SK-N-SH (cell line): ENCODE data around the gene TMED1. TPM values are rescaled to one million over a fixed set of nuclear protein-coding genes. Genes with fewer than 3 reads are reported as not detected.

Experiments used
- CTCF ChIA-PET: fragments of 300-600, 350-600 bp; formaldehyde crosslinking; extraction: SDS; loops from one replicate; lab custom pipeline; 2021; lab: Yijun Ruan, JAX
- POLR2A ChIA-PET: fragments of 350-600 bp; sonication (Branson Sonifier 250); formaldehyde crosslinking; extraction: SDS; loops from one replicate; lab custom pipeline; 2020; ENCODE audit warnings: antibody characterized with exemption, inconsistent platforms; lab: Yijun Ruan, JAX
- DNase-seq: peaks from one replicate; pipeline ENCODE4 v3.0.0; 2012
- H2AFZ ChIP-seq: fragments of 200-600 bp; sonication (generic); 2 replicates; pipeline ENCODE4 v1.8.1; 2016; ENCODE audit warnings: antibody characterized with exemption, mild to moderate bottlenecking, low read depth
- H3F3A ChIP-seq: fragments of 200-600 bp; sonication (generic); replicated peaks from 2 replicates; pipeline ENCODE3; 2016; ENCODE audit warnings: antibody characterized with exemption, mild to moderate bottlenecking; ENCODE audit not compliant: insufficient read depth
- H3K27ac ChIP-seq, 2 experiments: fragments of 200-500 bp in 1 of 2; fragments of 200-600 bp in 1 of 2; sonication (Bioruptor generic) in 1 of 2; sonication (generic), shearing (Covaris generic) in 1 of 2; 2 replicates each; pipeline versions ENCODE4 v1.5.1 to v1.6.1; 2014 to 2016; ENCODE audit warnings: low read depth in 2 of 2, inconsistent platforms in 1 of 2, low read length in 1 of 2, mild to moderate bottlenecking in 1 of 2, mixed read lengths in 1 of 2
- H3K27me3 ChIP-seq: fragments of 200-600 bp; sonication (generic), shearing (Covaris generic); 2 replicates; pipeline ENCODE4 v1.6.1; 2016; ENCODE audit warnings: mixed run types; ENCODE audit not compliant: insufficient read depth
- H3K36me3 ChIP-seq, 2 experiments: fragments of 200-500 bp in 1 of 2; fragments of 200-600 bp in 1 of 2; sonication (Bioruptor generic) in 1 of 2; sonication (generic) in 1 of 2; replicated peaks in 1 of 2; 2 replicates each; pipeline versions ENCODE3 to v1.5.1; 2014 to 2016; ENCODE audit warnings: low read length in 1 of 2, mild to moderate bottlenecking in 1 of 2; ENCODE audit not compliant: insufficient read depth in 2 of 2, control insufficient read depth in 1 of 2
- H3K4me1 ChIP-seq, 2 experiments: fragments of 200-500 bp in 1 of 2; fragments of 200-600 bp in 1 of 2; sonication (Bioruptor generic) in 1 of 2; sonication (generic), shearing (Covaris generic) in 1 of 2; 2 replicates each; pipeline versions ENCODE4 v1.5.1 to v1.6.1; 2014 to 2016; ENCODE audit warnings: low read depth in 1 of 2, low read length in 1 of 2, mixed run types in 1 of 2; ENCODE audit not compliant: insufficient read depth in 2 of 2, control insufficient read depth in 1 of 2
- H3K4me2 ChIP-seq: fragments of 200-600 bp; sonication (generic), shearing (Covaris generic); 2 replicates; pipeline ENCODE4 v1.6.1; 2017; ENCODE audit warnings: mixed run types
- H3K4me3 ChIP-seq, 2 experiments: fragments of 200-500 bp in 1 of 2; fragments of 200-600 bp in 1 of 2; sonication (Bioruptor generic) in 1 of 2; sonication (generic), shearing (Covaris generic) in 1 of 2; 2 replicates each; pipeline versions ENCODE4 v1.5.1 to v1.8.1; 2014 to 2016; ENCODE audit warnings: low read depth in 2 of 2, inconsistent platforms in 1 of 2, low read length in 1 of 2, mild to moderate bottlenecking in 1 of 2, mixed read lengths in 1 of 2, moderate library complexity in 1 of 2
- H3K79me2 ChIP-seq: fragments of 200-600 bp; sonication (generic); 2 replicates; pipeline ENCODE4 v1.8.1; 2017; ENCODE audit warnings: mild to moderate bottlenecking; ENCODE audit not compliant: insufficient read depth
- H3K9ac ChIP-seq: fragments of 200-600 bp; sonication (generic); 2 replicates; pipeline ENCODE4 v1.6.1; 2017; ENCODE audit warnings: mixed run types
- H3K9me2 ChIP-seq: fragments of 200-600 bp; sonication (generic); 2 replicates; pipeline ENCODE4 v1.6.1; 2017; ENCODE audit warnings: mixed run types
- H3K9me3 ChIP-seq: fragments of 200-600 bp; sonication (generic); 2 replicates; pipeline ENCODE4 v1.6.1; 2017; ENCODE audit warnings: mixed run types, mild to moderate bottlenecking, moderate library complexity
- H4K20me1 ChIP-seq: fragments of 200-600 bp; sonication (generic); 2 replicates; pipeline ENCODE4 v1.6.1; 2017; ENCODE audit warnings: mild to moderate bottlenecking, mixed run types; ENCODE audit not compliant: insufficient read depth
- ELF1 ChIP-seq: IDR thresholded peaks from 2 replicates; pipeline ENCODE4 v1.4.0; 2012
- EP300 ChIP-seq, 2 experiments: IDR thresholded peaks; 2 replicates each; pipeline versions ENCODE4 v1.4.0 to v1.6.1; 2012; ENCODE audit warnings: borderline replicate concordance in 1 of 2, low read depth in 1 of 2, low read length in 1 of 2
- FOSL2 ChIP-seq: IDR thresholded peaks from 2 replicates; pipeline ENCODE4 v1.4.0; 2012; ENCODE audit warnings: low read depth, mild to moderate bottlenecking, moderate library complexity, borderline replicate concordance
- FOXM1 ChIP-seq: IDR thresholded peaks from 2 replicates; pipeline ENCODE4 v1.4.0; 2012; ENCODE audit warnings: low read depth, mild to moderate bottlenecking
- GATA2 ChIP-seq: sonication (generic); formaldehyde crosslinking; IDR thresholded peaks from 2 replicates; pipeline ENCODE4 v1.5.0; 2020; ENCODE audit warnings: mild to moderate bottlenecking, missing genetic modification reagents
- IRF3 ChIP-seq: fragments of 150-350 bp; IDR thresholded peaks from 2 replicates; pipeline ENCODE4 v1.6.1; 2016; ENCODE audit warnings: mild to moderate bottlenecking, low read depth, low read length
- JUND ChIP-seq: IDR thresholded peaks from 2 replicates; pipeline ENCODE4 v1.4.0; 2012
- NFIC ChIP-seq: IDR thresholded peaks from 2 replicates; pipeline ENCODE4 v1.4.0; 2012; ENCODE audit warnings: borderline replicate concordance
- NRF1 ChIP-seq: IDR thresholded peaks from 2 replicates; pipeline ENCODE4 v1.6.1; 2012; ENCODE audit warnings: low read depth, mild to moderate bottlenecking, low read length
- RAD21 ChIP-seq: IDR thresholded peaks from 2 replicates; pipeline ENCODE4 v1.6.1; 2012; ENCODE audit warnings: mild to moderate bottlenecking, low read length
- RFX5 ChIP-seq: IDR thresholded peaks from 2 replicates; pipeline ENCODE4 v1.6.1; 2012; ENCODE audit warnings: mild to moderate bottlenecking, improper control_type of control experiment, low read length
- RXRA ChIP-seq: IDR thresholded peaks from 2 replicates; pipeline ENCODE4 v1.4.0; 2012; ENCODE audit warnings: low read depth, mild to moderate bottlenecking, borderline replicate concordance
- TCF12 ChIP-seq: IDR thresholded peaks from 2 replicates; pipeline ENCODE4 v1.4.0; 2012
- USF1 ChIP-seq: IDR thresholded peaks from 2 replicates; pipeline ENCODE4 v1.4.0; 2012; ENCODE audit warnings: low read depth, borderline replicate concordance
- USF2 ChIP-seq: fragments of 150-350 bp; IDR thresholded peaks from 2 replicates; pipeline ENCODE4 v1.6.1; 2017; ENCODE audit warnings: antibody characterized with exemption, low read length, low read depth, borderline replicate concordance
- WGBS: methylation state at CpG from one replicate; pipeline ENCODE4 v1.1.6; 2017; ENCODE audit warnings: low lambda C conversion rate; 5-methylcytosine and 5-hydroxymethylcytosine counted together
- polyA plus RNA-seq, 3 experiments: library from polyadenylated mRNA; depleted of rRNA; stranded (reverse); fragments of >200 nt; gene quantifications; 2 replicates each; pipeline ENCODE4 v1.2.3, GENCODE V29; 2012

The TMED1 gene
- polyA plus RNA-seq, 1 of the 3 experiments (the other 2 are of a cell fraction), result 92.4 TPM

DNA sequence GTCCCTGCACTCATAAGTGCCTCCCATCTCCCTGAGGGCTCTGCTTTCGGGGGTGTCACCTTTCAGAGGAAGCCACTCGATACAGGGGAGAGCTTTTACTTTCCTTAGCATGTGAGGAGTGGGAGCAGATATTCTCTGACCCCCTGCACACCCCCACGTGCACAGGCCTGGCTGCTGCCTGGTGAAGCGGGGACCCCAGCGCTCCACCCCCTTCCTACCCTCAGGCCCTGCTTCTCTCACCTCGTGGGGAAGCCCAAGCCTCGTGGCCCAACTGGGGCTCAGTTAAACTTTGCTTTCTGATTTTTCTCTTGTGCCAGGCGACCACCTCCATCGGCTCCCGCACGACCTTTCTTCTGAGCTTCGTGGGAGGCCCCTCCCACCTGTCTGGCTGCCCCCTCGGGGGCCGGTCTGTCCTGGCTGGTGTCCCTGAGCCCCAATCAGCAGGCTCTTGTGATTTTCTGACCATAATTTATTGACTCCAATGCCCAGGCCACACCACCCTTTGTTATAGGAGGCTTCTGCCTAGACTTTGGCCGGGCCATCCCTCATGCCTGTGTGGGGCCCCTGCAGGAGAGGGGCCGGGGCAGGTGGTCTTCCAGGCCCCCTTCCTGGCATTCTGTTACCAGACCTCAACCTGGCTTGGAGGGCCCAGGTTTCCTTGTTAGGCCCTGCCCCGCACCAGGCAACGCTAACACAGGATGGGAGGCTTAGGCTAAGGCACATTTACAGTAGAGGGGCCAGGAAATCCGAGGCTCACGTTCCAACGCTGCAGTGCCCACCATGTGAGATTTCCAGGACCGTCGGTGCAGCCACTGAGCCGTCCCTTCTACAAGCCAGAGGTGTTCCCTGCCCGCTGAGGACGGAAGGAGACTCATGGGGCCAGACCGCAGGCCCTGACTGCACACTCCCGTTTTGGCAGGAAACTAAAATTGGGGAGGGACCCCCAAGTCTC is 3.7 kb downstream of the TMED1 start:
- WGBS, result 96% methylated on average over 18 of the region's 28 CpGs

DNA sequence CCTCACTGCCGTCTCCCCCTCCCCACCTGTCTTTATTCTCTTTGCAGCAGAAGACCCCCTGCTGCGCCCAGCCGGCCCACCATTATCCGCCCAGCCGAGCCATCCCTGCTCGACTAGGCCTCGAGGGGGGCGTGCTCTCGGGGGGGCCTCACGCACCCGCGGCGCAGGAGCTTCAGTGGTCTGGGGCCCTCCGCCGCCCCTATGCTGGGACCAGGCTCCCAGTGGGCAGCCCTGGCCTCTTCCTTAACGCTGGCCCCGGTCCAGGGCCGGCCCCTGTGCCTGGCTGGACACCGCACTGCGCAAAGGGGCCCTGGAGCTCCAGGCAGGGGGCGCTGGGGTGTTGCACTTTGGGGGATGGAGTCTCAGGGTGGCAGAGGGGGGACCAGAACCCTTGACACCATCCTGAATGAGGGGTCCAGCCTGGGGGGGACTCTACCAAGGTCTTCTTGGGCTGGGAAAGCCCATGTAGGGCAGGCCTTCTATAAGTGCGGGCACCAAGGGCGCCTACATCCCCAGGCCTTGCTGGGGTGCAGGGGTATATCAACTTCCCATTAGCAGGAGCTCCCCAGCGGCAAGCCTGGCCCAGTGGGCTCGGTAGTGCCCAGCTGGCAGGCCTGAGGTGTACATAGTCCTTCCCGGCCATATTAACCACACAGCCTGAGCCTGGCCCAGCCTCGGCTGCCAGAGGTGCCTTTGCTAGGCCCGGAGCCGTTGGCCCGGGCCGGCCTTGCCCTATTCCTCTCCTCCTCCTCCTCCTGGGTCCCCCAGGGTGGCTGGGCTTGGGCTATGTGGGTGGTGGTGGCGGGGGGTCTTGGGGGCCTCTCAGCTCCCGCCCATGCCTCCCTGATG is 4.9 kb downstream of the TMED1 start:
- TF ChIP-seq JUND (no peak), ELF1 (no peak), RAD21 (no peak), NRF1 (no peak), RXRA (no peak), GATA2 (no peak), USF2 (no peak), FOXM1 (no peak), USF1 (no peak), RFX5 (no peak)
- 94% methylated on average over 18 of the region's 33 CpGs for WGBS
- H3K79me2 ChIP-seq, result 0 out of 2 replicates have a peak, but pooled peaks cover 10% of the 10 kb centered on the region
- H4K20me1 ChIP-seq, result no peaks in the 10 kb centered on the region
- no peak overlapping the region for H3K9ac ChIP-seq
- H3K9me3 ChIP-seq, result no peaks in the 10 kb centered on the region
- H3K36me3 ChIP-seq, result peaks cover 9 to 26% of the 10 kb centered on the region in 2 experiments
- peaks cover 0 to 6% of the 10 kb centered on the region in 2 experiments; a peak in 1 of 4 replicates for H3K4me1 ChIP-seq
- peak; percentile 28 for DNase-seq
- H3F3A ChIP-seq, result peaks cover 10% of the 10 kb centered on the region
- H3K4me2 ChIP-seq, result no peak overlapping the region
- ChIA-PET POLR2A (interaction anchor here (1.0 to 1.7 kb wide), 2 partner anchors 10 to 13 kb away, joined by 3 to 5 read pairs; no protein-coding TSS in a partner anchor), CTCF (interaction anchor here (2.1 kb wide), 1 partner anchor 33 kb away, joined by 7 read pairs; no protein-coding TSS in a partner anchor)
- no peak overlapping the region for H3K4me3 ChIP-seq
- H3K9me2 ChIP-seq, result no peaks in the 10 kb centered on the region
- no peaks in the 10 kb centered on the region for H3K27me3 ChIP-seq
- H3K27ac ChIP-seq, result no peak overlapping the region
- no peak overlapping the region for H2AFZ ChIP-seq

More for the DNA sequence above, 3.7 kb downstream of the TMED1 start:
- Histone ChIP-seq H3K36me3 (peaks cover 8 to 24% of the 10 kb centered on the region in 2 experiments), H2AFZ (no peak overlapping the region), H3F3A (peaks cover 10% of the 10 kb centered on the region), H3K9me2 (no peaks in the 10 kb centered on the region), H3K9ac (no peak overlapping the region), H3K9me3 (no peaks in the 10 kb centered on the region), H3K4me3 (no peak overlapping the region), H3K4me1 (peaks cover 0 to 13% of the 10 kb centered on the region in 2 experiments; a peak in 1 of 4 replicates), H3K27me3 (no peaks in the 10 kb centered on the region), H4K20me1 (no peaks in the 10 kb centered on the region), H3K79me2 (0 out of 2 replicates have a peak, but pooled peaks cover 10% of the 10 kb centered on the region), H3K4me2 (no peak overlapping the region)
- no peak for DNase-seq
- POLR2A ChIA-PET, result interaction anchor here (1.0 kb wide), 1 partner anchor 14 kb away, joined by 3 read pairs; no protein-coding TSS in a partner anchor
- CTCF ChIA-PET, result interaction anchor here (1.0 to 2.1 kb wide), 3 partner anchors 32 to 39 kb away, joined by 3 to 7 read pairs (median 3); no protein-coding TSS in a partner anchor
- TF ChIP-seq USF1, result no peak
- no peak for TF ChIP-seq TCF12
- TF ChIP-seq IRF3, result no peak
- no peak for TF ChIP-seq NFIC
- TF ChIP-seq FOSL2, result no peak
- TF ChIP-seq FOXM1, result no peak
- no peak for TF ChIP-seq EP300 (IDR thresholded peaks at IDR 0.05; ENCODE audit: borderline replicate concordance in 1 of 2, low read depth in 1 of 2, low read length in 1 of 2)
- TF ChIP-seq, all 33 proteins: peak for 0
- H3K27ac ChIP-seq, result no peak overlapping the region
